Activated CD8-positive, alpha-beta T cell treated with anti-CD3 and anti-CD28 coated beads for 36 hours (primary cell): ENCODE results near the gene ZNF484. TPM values are rescaled to one million over a fixed set of nuclear protein-coding genes. Genes with fewer than 3 reads are reported as not detected.
"Not testable (repeated sequence)": the region's sequence is repeated elsewhere in the genome, so short reads cannot be mapped to it uniquely, and the experiment has no call there.

Source experiments
- ATAC-seq: fragments of 200-7000 bp; cut with Tn5 transposase; one replicate; pipeline ENCODE4 v1.10.0; 2021; ENCODE audit warnings: mild to moderate bottlenecking, moderate library complexity
- CTCF ChIA-PET: fragments of 350-600 bp; sonication (Branson Sonifier 250); formaldehyde crosslinking; loops from one replicate; lab custom pipeline; 2021; ENCODE audit warnings: antibody characterized with exemption; lab: Charles Lee
- POLR2A ChIA-PET: fragments of 350-600 bp; sonication (Branson Sonifier 250); formaldehyde crosslinking; loops from one replicate; lab custom pipeline; 2021; ENCODE audit warnings: antibody characterized with exemption; lab: Charles Lee
- DNase-seq: peaks from one replicate; pipeline ENCODE4 v3.0.0-alpha.2; 2020
- H3K27ac Mint-ChIP-seq: one replicate; pipeline ENCODE4 v1.8.0; 2021; ENCODE audit warnings: mild to moderate bottlenecking, mixed read lengths
- H3K27me3 Mint-ChIP-seq: one replicate; pipeline ENCODE4 v1.8.0; 2021; ENCODE audit warnings: mixed read lengths
- H3K36me3 Mint-ChIP-seq: one replicate; pipeline ENCODE4 v1.8.0; 2021; ENCODE audit warnings: low read depth, mixed read lengths
- H3K4me1 Mint-ChIP-seq: one replicate; pipeline ENCODE4 v1.8.0; 2021; ENCODE audit warnings: low read depth, mixed read lengths
- H3K4me3 Mint-ChIP-seq: one replicate; pipeline ENCODE4 v1.8.0; 2021; ENCODE audit warnings: mild to moderate bottlenecking, moderate library complexity, mixed read lengths
- H3K9me3 Mint-ChIP-seq: one replicate; pipeline ENCODE4 v1.8.0; 2021; ENCODE audit warnings: mixed read lengths
- CTCF ChIP-seq: fragments of 200-600 bp; IDR thresholded peaks from one replicate; pipeline ENCODE4 v1.8.0; 2022; ENCODE audit warnings: antibody characterized with exemption, mild to moderate bottlenecking
- intact Hi-C: fragments of 100-400 bp; cut with micrococcal nuclease; formaldehyde crosslinking; loops from one replicate; pipeline ENCODE4 v1.10.0; 2022
- total RNA-seq, 2 experiments: library from RNA; stranded (reverse); gene quantifications; one replicate each; pipeline ENCODE4 v1.2.3, GENCODE V29; 2021

ZNF484 gene
- total RNA-seq, 2 experiments from 2014 or later = 5.8 to 6.2 TPM

- DNase-seq (no peak), ATAC-seq (no peak)
- intact Hi-C loops = no loop called here
- POLR2A ChIA-PET = no interaction called here
- no peak for TF ChIP-seq CTCF
- Mint-ChIP-seq H3K4me3 (no peak overlapping the region), H3K27me3 (no peaks in the 10 kb centered on the region), H3K9me3 (peaks cover 31% of the 10 kb centered on the region), H3K27ac (no peak overlapping the region), H3K36me3 (peaks cover 87% of the 10 kb centered on the region), H3K4me1 (no peaks in the 10 kb centered on the region)
- CTCF ChIA-PET = no interaction called here
Observed at GRCh38 chr9:92850898-92851297, 26.9 kb downstream of the ZNF484 start.

- H3K36me3 Mint-ChIP-seq = peaks cover 85% of the 10 kb centered on the region
- peaks cover 38% of the 10 kb centered on the region for H3K9me3 Mint-ChIP-seq
- POLR2A ChIA-PET, CTCF ChIA-PET, H3K27me3 Mint-ChIP-seq, ATAC-seq, H3K4me3 Mint-ChIP-seq, H3K27ac Mint-ChIP-seq, H3K4me1 Mint-ChIP-seq, DNase-seq, intact Hi-C loops: not testable (repeated sequence)
Observed at GRCh38 chr9:92848740-92849139, 29.1 kb downstream of the ZNF484 start.

- ATAC-seq (no peak), DNase-seq (no peak)
- Mint-ChIP-seq H3K4me3 (no peak overlapping the region), H3K4me1 (no peaks in the 10 kb centered on the region), H3K27ac (no peak overlapping the region), H3K27me3 (no peaks in the 10 kb centered on the region), H3K36me3 (peaks cover 78% of the 10 kb centered on the region), H3K9me3 (peaks cover 45% of the 10 kb centered on the region)
- POLR2A ChIA-PET = interaction anchor here (0.5 kb wide), 1 partner anchor 93 kb away, joined by 3 read pairs; no protein-coding TSS in a partner anchor
- intact Hi-C loops = no loop called here
- TF ChIP-seq CTCF = no peak
- CTCF ChIA-PET = no interaction called here
Observed at GRCh38 chr9:92846662-92847145, 31.1 kb downstream of the ZNF484 start.

- peaks cover 16% of the 10 kb centered on the region for H3K36me3 Mint-ChIP-seq
- intact Hi-C loops, DNase-seq, ATAC-seq, H3K4me1 Mint-ChIP-seq, POLR2A ChIA-PET, H3K4me3 Mint-ChIP-seq, H3K27ac Mint-ChIP-seq, CTCF ChIA-PET, H3K27me3 Mint-ChIP-seq: not testable (repeated sequence)
- peaks cover 38% of the 10 kb centered on the region for H3K9me3 Mint-ChIP-seq
Observed at GRCh38 chr9:92838411-92838810, 39.4 kb downstream of the ZNF484 start.

- H3K9me3 Mint-ChIP-seq = peaks cover 37% of the 10 kb centered on the region
- intact Hi-C loops = no loop called here
- POLR2A ChIA-PET = no interaction called here
- H3K27ac Mint-ChIP-seq = no peak overlapping the region
- CTCF ChIA-PET = interaction anchor here (1.0 kb wide), 1 partner anchor 128 kb away, joined by 3 read pairs; no protein-coding TSS in a partner anchor
- ATAC-seq = no peak
- peaks cover 9% of the 10 kb centered on the region for H3K36me3 Mint-ChIP-seq
- no peak for TF ChIP-seq CTCF
- DNase-seq = no peak
- H3K4me1 Mint-ChIP-seq = no peaks in the 10 kb centered on the region
- no peak overlapping the region for H3K4me3 Mint-ChIP-seq
- H3K27me3 Mint-ChIP-seq = no peaks in the 10 kb centered on the region
Observed at GRCh38 chr9:92837191-92837590, 40.6 kb downstream of the ZNF484 start.

- H3K4me3 Mint-ChIP-seq = no peak overlapping the region
- H3K27ac Mint-ChIP-seq = no peak overlapping the region
- H3K36me3 Mint-ChIP-seq = no peaks in the 10 kb centered on the region
- H3K4me1 Mint-ChIP-seq = no peaks in the 10 kb centered on the region
- CTCF ChIA-PET = no interaction called here
- peaks cover 13% of the 10 kb centered on the region for H3K9me3 Mint-ChIP-seq
- peaks cover 3% of the 10 kb centered on the region for H3K27me3 Mint-ChIP-seq
- TF ChIP-seq CTCF = no peak
- POLR2A ChIA-PET = interaction anchor here (0.6 kb wide), 1 partner anchor 14 kb away, joined by 3 read pairs; no protein-coding TSS in a partner anchor
- ATAC-seq (no peak), DNase-seq (no peak)
- intact Hi-C loops = no loop called here
Observed at GRCh38 chr9:92829420-92829819, 48.4 kb downstream of the ZNF484 start.

- ATAC-seq, H3K4me1 Mint-ChIP-seq, H3K36me3 Mint-ChIP-seq, H3K9me3 Mint-ChIP-seq, H3K27me3 Mint-ChIP-seq, intact Hi-C loops, POLR2A ChIA-PET, DNase-seq, H3K27ac Mint-ChIP-seq, H3K4me3 Mint-ChIP-seq: not testable (repeated sequence)
- CTCF ChIA-PET = interaction anchor here (0.8 to 1.1 kb wide), 2 partner anchors 11 to 15 kb away, joined by 3 read pairs; no protein-coding TSS in a partner anchor
Observed at GRCh38 chr9:92825065-92825464, 52.8 kb downstream of the ZNF484 start.
